A673 (cell line): ENCODE data around the gene OPRL1.

Experiments
- EZH2 ChIP-seq: fragments of 200-600 bp; sonication (generic); IDR thresholded peaks from 2 replicates; pipeline ENCODE4 v1.6.1; 2017; ENCODE audit warnings: borderline replicate concordance, low read depth, mild to moderate bottlenecking, mixed read lengths, antibody characterized with exemption, low read length; ENCODE audit not compliant: poor library complexity, severe bottlenecking
- TF ChIP-seq, protein P1 (sequence below): fragments of 300-800, 200-600 bp; sonication (generic); conservative IDR thresholded peaks from 2 replicates; pipeline ENCODE4 v1.5.1; 2017; ENCODE audit warnings: low read depth, mild to moderate bottlenecking, antibody characterized with exemption, low read length, moderate library complexity, mixed read lengths

DNA sequence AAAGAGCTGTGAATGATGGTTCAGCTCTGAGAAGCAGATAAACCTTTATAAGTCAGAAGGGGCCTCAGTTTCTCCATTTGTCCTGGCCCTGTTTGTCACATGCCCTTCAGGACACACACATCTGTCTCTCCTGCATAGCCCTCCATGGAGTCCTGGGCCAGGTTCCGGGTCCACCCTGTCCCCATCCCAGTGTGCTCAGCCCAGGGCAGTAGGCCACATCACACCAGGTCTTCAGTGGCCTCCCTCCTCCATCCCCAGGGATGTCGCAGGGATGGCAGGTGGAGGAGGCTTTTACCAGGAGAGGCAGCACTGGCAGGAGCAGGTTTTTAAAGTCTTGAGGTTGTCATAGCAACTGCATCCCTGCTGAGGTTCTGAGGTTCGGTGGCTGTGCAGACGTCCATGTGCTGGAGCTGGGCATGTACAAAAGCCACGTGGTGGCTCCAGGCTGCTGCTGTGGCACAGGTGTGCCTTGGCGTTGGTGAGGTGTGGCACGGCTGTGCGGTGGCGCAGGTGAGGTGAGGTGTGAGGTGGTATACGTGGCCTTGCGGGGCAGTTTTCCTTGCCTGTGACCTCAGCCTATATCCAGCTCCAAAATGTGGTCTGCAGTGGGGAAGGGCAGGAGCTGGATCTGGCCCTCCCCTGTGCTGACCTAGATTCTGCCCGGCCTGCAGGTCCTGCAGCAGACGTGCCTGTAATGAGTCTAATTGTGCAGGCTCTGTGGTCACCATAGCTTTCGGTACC lies 35.5 kb downstream of the OPRL1 start:
- TF ChIP-seq, protein P1, sequence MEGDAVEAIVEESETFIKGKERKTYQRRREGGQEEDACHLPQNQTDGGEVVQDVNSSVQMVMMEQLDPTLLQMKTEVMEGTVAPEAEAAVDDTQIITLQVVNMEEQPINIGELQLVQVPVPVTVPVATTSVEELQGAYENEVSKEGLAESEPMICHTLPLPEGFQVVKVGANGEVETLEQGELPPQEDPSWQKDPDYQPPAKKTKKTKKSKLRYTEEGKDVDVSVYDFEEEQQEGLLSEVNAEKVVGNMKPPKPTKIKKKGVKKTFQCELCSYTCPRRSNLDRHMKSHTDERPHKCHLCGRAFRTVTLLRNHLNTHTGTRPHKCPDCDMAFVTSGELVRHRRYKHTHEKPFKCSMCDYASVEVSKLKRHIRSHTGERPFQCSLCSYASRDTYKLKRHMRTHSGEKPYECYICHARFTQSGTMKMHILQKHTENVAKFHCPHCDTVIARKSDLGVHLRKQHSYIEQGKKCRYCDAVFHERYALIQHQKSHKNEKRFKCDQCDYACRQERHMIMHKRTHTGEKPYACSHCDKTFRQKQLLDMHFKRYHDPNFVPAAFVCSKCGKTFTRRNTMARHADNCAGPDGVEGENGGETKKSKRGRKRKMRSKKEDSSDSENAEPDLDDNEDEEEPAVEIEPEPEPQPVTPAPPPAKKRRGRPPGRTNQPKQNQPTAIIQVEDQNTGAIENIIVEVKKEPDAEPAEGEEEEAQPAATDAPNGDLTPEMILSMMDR, result no peak
- TF ChIP-seq EZH2, result no peak
